Activated CD4-positive, alpha-beta T cell treated with anti-CD3 and anti-CD28 coated beads, Interleukin-2, amount 50 U/mL, for 4 hours (primary cell): ENCODE data around the gene SLC47A2.

Experiments
- DNase-seq, 2 experiments: peaks; one replicate each; pipeline ENCODE4 v3.0.0-alpha.2; 2020

SLC47A2 gene

DNA sequence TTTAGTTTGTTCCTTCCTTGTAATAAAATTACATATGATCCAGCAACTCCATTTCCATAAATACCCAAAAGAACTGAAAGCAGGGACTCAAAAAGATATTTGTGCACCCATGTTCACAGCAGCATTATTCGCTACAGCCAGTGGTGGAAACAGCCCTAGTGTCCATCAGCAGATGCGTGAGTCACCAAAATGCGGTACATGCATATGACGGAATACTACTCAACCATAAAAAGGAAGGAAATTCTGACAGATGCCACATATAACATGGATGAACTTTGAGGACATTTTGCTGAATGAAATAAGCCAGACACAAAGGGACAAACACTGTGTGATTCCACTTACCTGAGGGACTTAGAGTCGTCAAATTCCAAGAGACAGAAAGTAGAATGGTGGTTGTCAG lies 9.1 kb upstream of the SLC47A2 start:
- no peak for DNase-seq

- peak; percentile 21 to 25 for DNase-seq
Measured at GRCh38 chr17:19724501-19725420, 8.4 kb upstream of the SLC47A2 start.

GRCh38 chr17:19723964-19724363 lies 7.6 kb upstream of the SLC47A2 start:
- no peak for DNase-seq

GRCh38 chr17:19720631-19721426 lies 4.4 kb upstream of the SLC47A2 start:
- DNase-seq, result no peak

GRCh38 chr17:19720210-19720475 lies 3.8 kb upstream of the SLC47A2 start:
- DNase-seq, result no peak

GRCh38 chr17:19719355-19720209 lies 3.2 kb upstream of the SLC47A2 start:
- DNase-seq, result no peak

- no peak for DNase-seq
Measured at GRCh38 chr17:19718613-19719354, 2.4 kb upstream of the SLC47A2 start.

GRCh38 chr17:19718041-19718612 lies 1.7 kb upstream of the SLC47A2 start:
- no peak for DNase-seq

- no peak for DNase-seq
Measured at GRCh38 chr17:19717411-19717908, 1.1 kb upstream of the SLC47A2 start.

- DNase-seq, result no peak
Measured at GRCh38 chr17:19717031-19717360, 612 bp upstream of the SLC47A2 start.

DNA sequence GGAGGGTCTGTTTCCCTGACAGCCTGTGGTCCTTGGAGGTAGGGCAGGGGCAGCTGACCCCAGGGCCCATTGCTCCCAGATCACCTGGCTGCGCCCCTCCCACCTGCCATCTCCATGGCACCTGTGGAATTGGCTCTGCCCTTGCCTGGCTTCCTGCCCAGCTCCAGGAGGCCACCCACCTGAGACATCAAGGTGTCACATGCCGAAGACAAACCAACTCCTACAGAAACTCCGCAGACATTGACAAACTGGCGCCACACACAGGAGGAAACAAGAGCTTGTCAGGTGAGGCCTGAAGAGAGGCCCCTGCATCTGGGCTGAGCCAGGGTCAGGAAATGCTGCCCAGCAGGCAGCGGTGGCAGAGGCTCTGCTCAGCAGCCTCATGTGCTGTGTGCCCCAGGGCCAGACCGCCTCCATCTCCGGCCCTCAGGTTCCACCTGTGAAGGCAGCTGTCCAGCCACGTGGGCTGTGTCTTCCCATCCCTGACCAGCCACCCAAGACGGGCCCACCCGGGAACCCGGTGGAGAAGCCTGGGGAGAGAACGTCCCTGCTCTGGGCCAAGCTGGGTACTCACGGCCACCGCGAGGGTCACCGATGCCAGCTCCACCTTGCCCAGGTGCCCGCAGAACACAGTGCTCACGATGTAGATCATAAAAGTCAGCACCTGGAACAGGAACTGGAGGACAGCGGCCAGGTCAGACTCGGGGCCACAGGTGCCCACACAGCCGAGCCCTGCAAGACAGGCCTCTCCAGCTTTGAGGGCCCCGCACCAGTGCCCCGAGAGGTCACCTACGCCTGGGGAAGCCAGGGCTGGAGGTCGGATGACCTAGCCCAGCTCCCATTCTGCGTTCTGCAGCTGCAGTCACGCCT lies 1.6 kb downstream of the SLC47A2 start:
- DNase-seq, result no peak

DNA sequence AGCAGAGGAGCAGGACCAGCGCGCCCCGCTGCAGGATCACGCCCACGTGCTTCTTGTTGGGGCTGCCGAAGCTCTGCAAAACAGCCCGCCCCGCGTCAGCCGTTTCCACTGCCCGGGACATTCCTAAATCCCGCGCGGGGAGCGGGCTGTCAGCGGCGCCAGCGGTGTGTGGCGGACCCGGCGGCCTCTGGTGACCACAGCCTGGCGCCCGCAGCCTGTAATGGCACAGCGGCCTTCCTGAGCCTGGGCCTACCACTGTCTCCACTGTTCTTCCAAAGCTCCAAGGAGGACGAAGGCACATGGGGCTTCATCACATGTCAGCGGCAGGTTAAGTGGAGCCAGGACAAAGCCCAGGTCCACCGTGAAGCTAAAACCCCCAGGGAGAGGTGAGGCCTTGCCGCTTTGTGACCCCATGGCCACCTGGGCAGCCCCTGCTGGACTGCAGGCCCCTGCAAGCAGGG lies 2.5 kb downstream of the SLC47A2 start:
- DNase-seq, result no peak

GRCh38 chr17:19713462-19713861 lies 2.9 kb downstream of the SLC47A2 start:
- no peak for DNase-seq

GRCh38 chr17:19712436-19713004 lies 3.9 kb downstream of the SLC47A2 start:
- no peak for DNase-seq

DNA sequence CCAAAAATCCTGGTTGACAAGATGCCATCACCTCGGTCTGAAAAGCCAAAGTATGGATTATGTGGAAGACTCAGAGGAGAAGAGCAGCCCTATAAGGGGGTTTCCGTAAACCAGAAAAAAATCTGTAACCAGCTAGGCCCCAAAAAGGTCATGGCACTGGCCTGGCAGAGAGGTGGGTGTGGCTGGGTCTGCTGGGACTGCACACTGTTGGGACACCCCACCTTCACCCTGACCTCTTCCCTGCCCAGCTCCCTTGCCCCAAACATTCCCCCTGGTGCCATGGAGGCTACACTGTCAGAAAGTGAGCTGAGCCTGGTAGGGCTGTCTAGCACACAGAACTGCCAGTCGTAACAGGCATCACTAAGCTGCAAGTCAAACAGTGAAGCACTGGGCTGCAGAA lies 6.5 kb downstream of the SLC47A2 start:
- no peak for DNase-seq

- DNase-seq, result no peak
Measured at GRCh38 chr17:19708431-19709175, 7.8 kb downstream of the SLC47A2 start.

DNA sequence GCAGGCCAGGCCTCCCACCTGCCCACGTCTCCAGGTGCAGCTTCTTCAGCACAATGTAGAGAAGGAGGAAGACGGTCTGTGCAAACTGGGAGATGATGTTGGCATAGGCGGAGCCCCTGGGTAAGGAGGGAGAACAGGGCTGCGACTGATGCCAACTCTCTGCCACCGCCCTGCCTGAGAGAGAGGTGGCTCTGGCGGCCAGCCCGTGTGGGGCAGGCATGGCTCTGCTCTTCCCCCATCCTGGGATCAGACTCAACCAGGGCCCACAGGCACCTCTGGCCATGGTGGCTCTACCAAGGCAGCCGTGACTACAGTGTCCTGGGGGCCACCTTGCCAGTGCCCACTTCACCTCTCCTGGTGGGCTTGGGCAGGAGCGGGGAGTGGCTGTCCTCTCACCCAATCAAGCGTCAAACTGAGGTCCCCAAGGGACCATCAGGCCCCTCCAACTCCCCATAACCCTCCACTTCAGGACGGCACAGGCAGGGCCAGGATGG lies 8.6 kb downstream of the SLC47A2 start:
- DNase-seq, result no peak

DNA sequence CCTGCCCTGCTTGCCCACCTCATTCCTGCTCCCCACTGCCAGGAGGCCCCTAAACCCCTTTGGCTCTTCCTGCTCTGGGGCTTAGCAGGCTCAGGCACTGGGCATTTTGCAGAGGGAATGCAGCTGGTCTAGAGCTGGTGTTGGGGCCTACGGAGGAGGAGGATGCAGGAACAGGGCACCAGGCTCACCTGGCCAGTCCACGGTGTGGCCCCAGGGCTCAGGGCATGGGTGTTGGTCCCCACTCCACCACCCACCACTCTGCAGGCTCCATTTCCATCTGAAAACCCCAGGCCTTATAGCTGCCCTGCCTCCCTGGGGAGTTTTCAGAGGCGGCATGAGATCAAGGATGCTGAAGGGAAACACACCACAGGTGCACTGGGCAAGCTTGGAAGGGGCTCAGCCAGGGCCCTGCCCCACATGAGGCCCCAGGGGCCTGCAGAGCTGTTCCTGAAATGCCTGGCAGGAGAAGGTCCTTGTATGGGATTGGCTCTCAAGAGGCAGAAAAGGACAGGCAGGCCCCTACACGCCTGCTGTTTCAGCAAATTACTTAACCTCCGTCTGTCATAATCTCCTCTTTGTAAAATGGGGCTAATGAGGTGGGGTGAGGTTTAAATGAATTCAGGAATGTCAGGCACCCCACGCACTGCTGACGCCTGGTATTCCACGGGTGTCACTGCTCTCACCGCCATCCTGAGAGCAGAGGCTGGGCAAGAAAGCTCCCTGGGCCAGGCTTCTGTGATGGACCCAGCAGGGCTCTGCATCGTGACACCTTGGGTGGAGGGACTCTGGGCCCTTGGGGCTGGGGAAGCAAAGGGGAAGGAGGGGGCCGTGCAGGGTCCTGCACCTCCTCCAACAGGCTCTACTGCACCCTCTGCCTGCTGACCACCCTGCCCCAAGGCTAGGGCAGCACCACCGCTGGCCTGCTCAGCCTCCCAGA lies 9.3 kb downstream of the SLC47A2 start:
- DNase-seq, result no peak
